ENCODE results near the gene CROCC2. TPM values are rescaled to one million over a fixed set of nuclear protein-coding genes. Genes with fewer than 3 reads are reported as not detected.
A peak's percentile ranks its signal among the peaks of the same experiment; 100 is the strongest.

CROCC2 gene
- total and polyA plus RNA-seq, 8 donors = 0.03 to 4.9 TPM; not detected in 6

DNA sequence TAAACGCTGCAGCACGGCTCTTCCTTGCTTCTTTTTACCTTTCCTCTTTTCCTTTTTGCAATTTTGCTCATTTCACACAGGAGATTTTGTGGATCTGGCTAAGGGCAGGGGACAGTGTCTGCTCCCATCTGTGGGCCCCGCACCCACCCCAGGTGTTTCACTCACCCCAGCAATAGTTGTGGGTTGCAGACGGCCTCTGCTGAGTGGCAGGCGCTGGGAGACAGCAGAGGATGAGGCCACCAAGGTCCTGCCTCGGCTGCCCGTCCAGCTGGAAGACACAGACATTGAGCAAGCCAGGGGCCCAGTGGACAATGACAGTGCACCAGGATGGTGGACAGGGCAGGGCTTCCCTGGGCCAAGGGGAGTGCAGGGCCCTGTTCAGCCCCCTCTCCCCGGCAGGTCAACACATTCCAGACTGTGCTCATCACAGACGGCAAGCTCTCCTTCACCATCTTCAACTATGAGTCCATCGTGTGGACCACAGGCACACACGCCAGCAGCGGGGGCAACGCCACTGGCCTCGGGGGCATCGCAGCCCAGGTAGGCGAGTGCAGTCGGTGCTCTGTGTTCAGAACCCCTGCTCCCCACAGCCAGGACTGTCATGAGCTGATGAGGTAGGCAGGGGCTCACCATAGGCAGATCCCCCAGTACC, 127.3 kb downstream of the CROCC2 start:
- intact Hi-C loops (cut with DNase I; ENCODE audit: low total_unique reads) = no loop called here
- peaks cover 0 to 44% (median 23%) of the 10 kb centered on the region in 4 donors for H3K36me3 ChIP-seq
- H3K4me3 ChIP-seq = no peak overlapping the region
- peaks cover 0 to 14% (median 0%) of the 10 kb centered on the region in 3 donors for H3K27me3 ChIP-seq
- H3K4me1 ChIP-seq = peaks cover 9 to 19% (median 13%) of the 10 kb centered on the region in 4 donors
- no peak for DNase-seq
- WGBS, 5 donors = 79 to 90% (median 88%) methylated on average over 9 to 17 of the region's 17 CpGs
- TF ChIP-seq POLR2AphosphoS5 (IDR thresholded peaks at IDR 0.05) = no peak
- H3K9me3 ChIP-seq = no peaks in the 10 kb centered on the region
- H3K27ac ChIP-seq = no peak overlapping the region

DNA sequence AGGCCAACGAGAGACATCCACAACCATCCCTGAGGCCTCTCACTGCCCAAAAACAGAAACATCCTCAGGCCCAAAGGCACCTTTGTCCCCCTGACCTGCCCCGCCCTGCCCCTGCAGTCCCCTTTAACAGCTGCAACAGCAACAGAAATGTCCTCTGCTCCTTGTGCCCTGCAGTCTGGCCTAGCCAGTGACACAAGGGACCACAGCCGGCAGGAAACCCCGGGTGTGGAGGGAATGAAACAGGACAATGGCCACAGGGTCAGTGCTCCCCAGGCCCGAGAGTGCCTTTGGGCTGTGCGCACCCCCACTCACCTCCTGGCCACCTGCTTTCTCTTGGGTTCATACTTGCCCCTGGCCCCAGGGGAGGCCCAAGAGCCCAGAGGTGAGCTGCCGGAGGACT, 127.9 kb downstream of the CROCC2 start:
- H3K27ac ChIP-seq = no peak overlapping the region
- no peak for DNase-seq
- no peak overlapping the region for H3K4me3 ChIP-seq
- no peaks in the 10 kb centered on the region for H3K9me3 ChIP-seq
- TF ChIP-seq, protein P1, sequence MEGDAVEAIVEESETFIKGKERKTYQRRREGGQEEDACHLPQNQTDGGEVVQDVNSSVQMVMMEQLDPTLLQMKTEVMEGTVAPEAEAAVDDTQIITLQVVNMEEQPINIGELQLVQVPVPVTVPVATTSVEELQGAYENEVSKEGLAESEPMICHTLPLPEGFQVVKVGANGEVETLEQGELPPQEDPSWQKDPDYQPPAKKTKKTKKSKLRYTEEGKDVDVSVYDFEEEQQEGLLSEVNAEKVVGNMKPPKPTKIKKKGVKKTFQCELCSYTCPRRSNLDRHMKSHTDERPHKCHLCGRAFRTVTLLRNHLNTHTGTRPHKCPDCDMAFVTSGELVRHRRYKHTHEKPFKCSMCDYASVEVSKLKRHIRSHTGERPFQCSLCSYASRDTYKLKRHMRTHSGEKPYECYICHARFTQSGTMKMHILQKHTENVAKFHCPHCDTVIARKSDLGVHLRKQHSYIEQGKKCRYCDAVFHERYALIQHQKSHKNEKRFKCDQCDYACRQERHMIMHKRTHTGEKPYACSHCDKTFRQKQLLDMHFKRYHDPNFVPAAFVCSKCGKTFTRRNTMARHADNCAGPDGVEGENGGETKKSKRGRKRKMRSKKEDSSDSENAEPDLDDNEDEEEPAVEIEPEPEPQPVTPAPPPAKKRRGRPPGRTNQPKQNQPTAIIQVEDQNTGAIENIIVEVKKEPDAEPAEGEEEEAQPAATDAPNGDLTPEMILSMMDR (IDR thresholded peaks at IDR 0.05) = no peak
- intact Hi-C loops (cut with DNase I; ENCODE audit: low total_unique reads) = no loop called here
- H3K4me1 ChIP-seq = peaks cover 9 to 19% (median 13%) of the 10 kb centered on the region in 4 donors
- WGBS, 5 donors = 79 to 93% (median 82%) methylated on average over 6 to 7 of the region's 7 CpGs
- H3K27me3 ChIP-seq = peaks cover 0 to 14% (median 0%) of the 10 kb centered on the region in 3 donors
- peaks cover 0 to 49% (median 23%) of the 10 kb centered on the region in 4 donors for H3K36me3 ChIP-seq

GRCh38 chr2:241034490-241035141, 128.5 kb downstream of the CROCC2 start:
- peaks cover 9 to 19% (median 13%) of the 10 kb centered on the region in 4 donors for H3K4me1 ChIP-seq
- H3K4me3 ChIP-seq = no peak overlapping the region
- DNase-seq = no peak
- 88 to 94% (median 91%) methylated on average over 20 to 22 of the region's 22 CpGs for WGBS, 5 donors
- peaks cover 0 to 55% (median 25%) of the 10 kb centered on the region in 4 donors for H3K36me3 ChIP-seq
- no peaks in the 10 kb centered on the region for H3K9me3 ChIP-seq
- TF ChIP-seq EP300 (IDR thresholded peaks at IDR 0.05) (no peak), POLR2A (IDR thresholded peaks at IDR 0.05) (no peak), POLR2AphosphoS5 (IDR thresholded peaks at IDR 0.05) (no peak)
- TF ChIP-seq, protein P1 (IDR thresholded peaks at IDR 0.05) = no peak
- H3K27me3 ChIP-seq = peaks cover 0 to 14% (median 0%) of the 10 kb centered on the region in 3 donors
- intact Hi-C loops (cut with DNase I; ENCODE audit: low total_unique reads) = no loop called here
- H3K27ac ChIP-seq = no peak overlapping the region

DNA sequence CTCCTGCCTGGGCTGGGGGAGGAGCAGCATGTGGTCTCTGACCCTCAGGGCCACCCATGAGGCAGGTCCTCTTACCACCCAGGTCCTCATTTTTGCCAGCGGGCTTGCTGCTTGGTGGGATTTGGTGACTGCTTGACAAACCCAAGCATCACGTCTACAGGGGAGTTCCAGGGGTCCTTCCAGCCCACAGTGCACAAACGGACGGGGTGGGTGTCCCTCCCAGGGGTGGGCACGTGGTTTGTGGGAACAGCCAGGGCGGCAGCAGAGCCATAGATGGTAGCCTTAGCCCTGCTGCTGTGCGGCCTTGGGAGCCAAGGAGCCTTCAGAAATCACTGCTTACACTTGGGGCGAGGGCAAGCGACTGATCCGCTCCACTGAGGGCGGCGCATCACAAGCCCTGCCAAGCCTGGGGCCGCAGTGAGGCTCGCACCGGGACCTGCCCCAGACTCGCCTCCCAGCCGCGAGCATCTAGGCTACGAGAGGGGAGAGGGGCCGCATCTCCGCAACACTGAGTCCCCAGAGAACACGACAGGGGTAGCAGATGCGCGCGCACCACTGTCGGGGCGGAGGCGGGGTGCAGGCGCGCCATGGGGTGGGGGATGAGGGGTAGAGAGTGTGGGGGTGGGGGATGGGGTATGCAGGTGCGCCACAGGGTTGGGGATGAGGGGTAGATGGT, 129.1 kb downstream of the CROCC2 start:
- H3K27me3 ChIP-seq = peaks cover 0 to 14% (median 0%) of the 10 kb centered on the region in 3 donors
- no peaks in the 10 kb centered on the region for H3K9me3 ChIP-seq
- H3K36me3 ChIP-seq = peaks cover 0 to 60% (median 31%) of the 10 kb centered on the region in 4 donors
- no peak overlapping the region for H3K27ac ChIP-seq
- WGBS, 5 donors = 34 to 47% (median 46%) methylated on average over 27 to 31 of the region's 31 CpGs
- intact Hi-C loops (cut with DNase I; ENCODE audit: low total_unique reads) = no loop called here
- peaks cover 9 to 19% (median 13%) of the 10 kb centered on the region in 4 donors for H3K4me1 ChIP-seq
- TF ChIP-seq, protein P1 (IDR thresholded peaks at IDR 0.05) = no peak
- TF ChIP-seq POLR2AphosphoS5 (IDR thresholded peaks at IDR 0.05) = no peak
- no peak for TF ChIP-seq EP300 (IDR thresholded peaks at IDR 0.05)
- no peak for TF ChIP-seq POLR2A (IDR thresholded peaks at IDR 0.05)
- no peak overlapping the region for H3K4me3 ChIP-seq
- peak in 1 of 2 donors; percentile 25 for DNase-seq
